ENCODE measurements around the gene KXD1. TPM values are rescaled to one million over a fixed set of nuclear protein-coding genes. Genes with fewer than 3 reads are reported as not detected.

Gene KXD1
- total RNA-seq, 2 donors from 2014 or later, result 108 to 115 TPM

DNA sequence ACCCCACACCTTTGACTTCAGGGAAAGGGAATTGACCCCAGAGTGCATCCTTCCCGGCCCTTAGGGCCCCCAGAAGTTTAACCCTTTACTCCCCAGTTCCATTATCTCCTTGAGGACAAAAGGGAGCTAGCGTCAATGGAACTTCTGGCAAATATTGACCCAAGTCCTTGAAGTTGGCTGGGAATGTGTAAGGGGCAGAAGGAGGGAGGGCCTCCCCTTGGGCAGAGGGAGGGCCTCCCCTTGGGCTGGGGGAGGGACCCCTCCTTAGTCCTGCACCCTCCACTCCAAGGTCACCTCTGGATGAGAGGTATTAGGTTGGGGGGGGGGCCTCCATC lies 52.0 kb downstream of the KXD1 start:
- no peak for DNase-seq
- TF ChIP-seq, protein P1, sequence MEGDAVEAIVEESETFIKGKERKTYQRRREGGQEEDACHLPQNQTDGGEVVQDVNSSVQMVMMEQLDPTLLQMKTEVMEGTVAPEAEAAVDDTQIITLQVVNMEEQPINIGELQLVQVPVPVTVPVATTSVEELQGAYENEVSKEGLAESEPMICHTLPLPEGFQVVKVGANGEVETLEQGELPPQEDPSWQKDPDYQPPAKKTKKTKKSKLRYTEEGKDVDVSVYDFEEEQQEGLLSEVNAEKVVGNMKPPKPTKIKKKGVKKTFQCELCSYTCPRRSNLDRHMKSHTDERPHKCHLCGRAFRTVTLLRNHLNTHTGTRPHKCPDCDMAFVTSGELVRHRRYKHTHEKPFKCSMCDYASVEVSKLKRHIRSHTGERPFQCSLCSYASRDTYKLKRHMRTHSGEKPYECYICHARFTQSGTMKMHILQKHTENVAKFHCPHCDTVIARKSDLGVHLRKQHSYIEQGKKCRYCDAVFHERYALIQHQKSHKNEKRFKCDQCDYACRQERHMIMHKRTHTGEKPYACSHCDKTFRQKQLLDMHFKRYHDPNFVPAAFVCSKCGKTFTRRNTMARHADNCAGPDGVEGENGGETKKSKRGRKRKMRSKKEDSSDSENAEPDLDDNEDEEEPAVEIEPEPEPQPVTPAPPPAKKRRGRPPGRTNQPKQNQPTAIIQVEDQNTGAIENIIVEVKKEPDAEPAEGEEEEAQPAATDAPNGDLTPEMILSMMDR (conservative IDR thresholded peaks at IDR 0.05), result no peak
- Mint-ChIP-seq H3K9me3 (no peaks in the 10 kb centered on the region), H3K27ac (no peak overlapping the region), H3K4me1 (peaks cover 21% of the 10 kb centered on the region), H3K4me3 (peak overlapping the region; percentile 44), H3K27me3 (ENCODE audit: insufficient read depth) (peaks cover 86% of the 10 kb centered on the region), H3K36me3 (ENCODE audit: low read depth) (no peaks in the 10 kb centered on the region)
- Histone ChIP-seq H3K4me1 (ENCODE audit: control insufficient read depth, insufficient read depth, low read length) (peaks cover 6% of the 10 kb centered on the region), H3K27ac (ENCODE audit: low read depth, low read length) (no peak overlapping the region), H3K4me3 (ENCODE audit: low read length) (no peak overlapping the region), H3K9me3 (ENCODE audit: control insufficient read depth, low read length) (no peaks in the 10 kb centered on the region), H3K36me3 (ENCODE audit: control insufficient read depth, insufficient read depth, low read length) (no peaks in the 10 kb centered on the region), H3K27me3 (ENCODE audit: control insufficient read depth, insufficient read depth, low read length, poor library complexity, severe bottlenecking) (peaks cover 95% of the 10 kb centered on the region), H3K9ac (ENCODE audit: extremely low read depth, low read length, poor library complexity, severe bottlenecking) (no peak overlapping the region)
- WGBS, 2 experiments (ENCODE audit: insufficient coverage in 1 of 2, insufficient read length in 1 of 2), result 0 to 42% methylated on average over 1 to 2 of the region's 2 CpGs

DNA sequence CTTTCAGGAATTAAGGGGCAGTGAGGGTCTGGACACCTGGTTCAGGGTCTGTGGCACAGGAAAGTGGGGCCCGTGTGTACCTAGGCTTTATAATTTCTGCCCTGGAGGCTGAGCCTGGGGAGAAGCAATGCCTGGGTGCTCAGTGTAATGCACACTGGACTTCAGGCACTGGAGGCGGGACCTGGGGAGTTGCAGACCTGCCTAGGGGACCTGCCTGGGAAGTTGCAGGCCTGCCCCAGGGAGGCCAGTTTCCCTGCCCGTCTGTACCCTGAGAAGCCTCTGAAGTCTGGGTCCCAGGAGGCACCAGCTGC lies 52.5 kb downstream of the KXD1 start:
- no peaks in the 10 kb centered on the region for H3K9me3 Mint-ChIP-seq
- TF ChIP-seq, protein P1 (conservative IDR thresholded peaks at IDR 0.05), result no peak
- Histone ChIP-seq H3K36me3 (ENCODE audit: control insufficient read depth, insufficient read depth, low read length) (no peaks in the 10 kb centered on the region), H3K9ac (ENCODE audit: extremely low read depth, low read length, poor library complexity, severe bottlenecking) (no peak overlapping the region), H3K27me3 (ENCODE audit: control insufficient read depth, insufficient read depth, low read length, poor library complexity, severe bottlenecking) (peaks cover 95% of the 10 kb centered on the region), H3K4me3 (ENCODE audit: low read length) (no peak overlapping the region), H3K4me1 (ENCODE audit: control insufficient read depth, insufficient read depth, low read length) (peaks cover 6% of the 10 kb centered on the region), H3K9me3 (ENCODE audit: control insufficient read depth, low read length) (no peaks in the 10 kb centered on the region), H3K27ac (ENCODE audit: low read depth, low read length) (no peak overlapping the region)
- H3K4me1 Mint-ChIP-seq, result peaks cover 21% of the 10 kb centered on the region
- DNase-seq, result peak; percentile 71
- H3K27ac Mint-ChIP-seq, result no peak overlapping the region
- 41 to 50% methylated on average over 2 to 3 of the region's 3 CpGs for WGBS, 2 experiments (ENCODE audit: insufficient coverage in 1 of 2, insufficient read length in 1 of 2)
- peaks cover 86% of the 10 kb centered on the region for H3K27me3 Mint-ChIP-seq (ENCODE audit: insufficient read depth)
- H3K4me3 Mint-ChIP-seq, result peak overlapping the region; percentile 44
- no peaks in the 10 kb centered on the region for H3K36me3 Mint-ChIP-seq (ENCODE audit: low read depth)

DNA sequence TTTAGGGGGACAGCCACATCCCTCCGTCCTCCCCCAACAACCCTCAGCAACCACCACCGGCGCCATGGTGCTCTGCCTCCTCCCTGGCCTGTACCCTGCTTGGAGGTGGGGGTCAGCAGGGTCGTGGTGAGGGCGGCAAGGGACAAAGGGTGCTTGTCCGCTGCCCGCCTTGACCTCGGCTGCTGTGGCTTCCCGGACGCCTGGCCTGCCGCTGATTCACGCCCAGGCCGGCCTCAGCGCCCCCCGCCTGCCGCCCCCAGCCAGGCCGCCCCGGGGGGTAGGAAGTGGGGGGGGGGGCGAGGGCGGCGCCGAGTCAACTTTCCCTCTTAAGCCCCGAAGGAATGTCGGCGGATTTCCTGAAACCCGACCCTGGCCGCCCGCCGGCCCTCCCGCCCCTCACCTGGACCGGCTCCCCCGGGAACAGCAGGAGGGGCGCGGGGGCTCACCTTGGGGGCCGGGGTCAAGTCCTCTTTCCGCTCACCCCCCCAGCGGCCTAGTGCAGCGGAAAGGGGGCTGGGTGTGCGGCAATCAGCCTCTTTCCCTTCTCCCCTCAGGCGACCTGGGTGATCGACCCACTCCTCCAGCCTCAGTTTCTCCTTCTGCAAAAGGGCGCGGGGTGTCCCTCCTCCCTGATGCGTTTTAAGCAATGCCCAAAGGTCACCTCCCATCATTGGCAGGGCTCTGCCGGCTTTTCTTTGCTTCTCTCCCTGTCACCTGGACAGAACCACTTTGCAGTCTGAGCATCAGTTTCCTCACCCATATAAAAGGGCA lies 53.1 kb downstream of the KXD1 start:
- peaks cover 6% of the 10 kb centered on the region for H3K4me1 ChIP-seq (ENCODE audit: control insufficient read depth, insufficient read depth, low read length)
- H3K27ac ChIP-seq (ENCODE audit: low read depth, low read length), result no peak overlapping the region
- peaks cover 95% of the 10 kb centered on the region for H3K27me3 ChIP-seq (ENCODE audit: control insufficient read depth, insufficient read depth, low read length, poor library complexity, severe bottlenecking)
- no peaks in the 10 kb centered on the region for H3K36me3 ChIP-seq (ENCODE audit: control insufficient read depth, insufficient read depth, low read length)
- 3% methylated on average over 17 to 41 of the region's 45 CpGs for WGBS, 2 experiments (ENCODE audit: insufficient coverage in 1 of 2, insufficient read length in 1 of 2)
- TF ChIP-seq, protein P1 (conservative IDR thresholded peaks at IDR 0.05), result no peak
- H3K9ac ChIP-seq (ENCODE audit: extremely low read depth, low read length, poor library complexity, severe bottlenecking), result no peak overlapping the region
- DNase-seq, result peak; percentile 81
- peaks cover 86% of the 10 kb centered on the region for H3K27me3 Mint-ChIP-seq (ENCODE audit: insufficient read depth)
- H3K4me3 ChIP-seq (ENCODE audit: low read length), result peak overlapping the region; percentile 59
- no peaks in the 10 kb centered on the region for H3K9me3 ChIP-seq (ENCODE audit: control insufficient read depth, low read length)
- H3K4me1 Mint-ChIP-seq, result peaks cover 18% of the 10 kb centered on the region
- H3K4me3 Mint-ChIP-seq, result peak overlapping the region; percentile 44
- H3K9me3 Mint-ChIP-seq, result no peaks in the 10 kb centered on the region
- H3K36me3 Mint-ChIP-seq (ENCODE audit: low read depth), result no peaks in the 10 kb centered on the region
- H3K27ac Mint-ChIP-seq, result no peak overlapping the region

All from endodermal cell (in vitro differentiated cells).